Activated T-helper 2 cell treated with anti-CD3 and anti-CD28 coated beads, Interferon-gamma antibody, Interleukin-2, Interleukin-4, amounts not matched to agents 10 μg/mL and 5 μg/mL and 100 μg/mL, durations not matched to agents 14 hours and 24 hours and 36 hours (primary cell): ENCODE data around the gene MTPN. TPM values are rescaled to one million over a fixed set of nuclear protein-coding genes. Genes with fewer than 3 reads are reported as not detected.

ENCODE experiments used
- DNase-seq: peaks from one replicate; pipeline ENCODE4 v3.0.0; 2021; ENCODE audit warnings: low spot score
- H3K27ac Mint-ChIP-seq: one replicate; pipeline ENCODE4 v1.8.0; 2021; ENCODE audit warnings: mixed read lengths
- H3K27me3 Mint-ChIP-seq: one replicate; pipeline ENCODE4 v1.8.0; 2021; ENCODE audit warnings: low read depth, mixed read lengths
- H3K36me3 Mint-ChIP-seq: one replicate; pipeline ENCODE4 v1.8.0; 2021; ENCODE audit warnings: low read depth, mixed read lengths
- H3K4me1 Mint-ChIP-seq: one replicate; pipeline ENCODE4 v1.8.0; 2021; ENCODE audit warnings: low read depth, mixed read lengths
- H3K4me3 Mint-ChIP-seq: one replicate; pipeline ENCODE4 v1.8.0; 2021; ENCODE audit warnings: low read depth, mild to moderate bottlenecking, moderate library complexity, mixed read lengths
- H3K9me3 Mint-ChIP-seq: one replicate; pipeline ENCODE4 v1.8.0; 2021; ENCODE audit warnings: mixed read lengths
- intact Hi-C: fragments of 100-400 bp; cut with micrococcal nuclease; formaldehyde crosslinking; loops from one replicate; pipeline ENCODE4 v1.15.1; 2023
- total RNA-seq: library from RNA; stranded (reverse); gene quantifications from 2 replicates; pipeline ENCODE4 v1.2.3, GENCODE V29; 2022

MTPN gene
- total RNA-seq, 1 donor from 2014 or later: 113 TPM

DNA sequence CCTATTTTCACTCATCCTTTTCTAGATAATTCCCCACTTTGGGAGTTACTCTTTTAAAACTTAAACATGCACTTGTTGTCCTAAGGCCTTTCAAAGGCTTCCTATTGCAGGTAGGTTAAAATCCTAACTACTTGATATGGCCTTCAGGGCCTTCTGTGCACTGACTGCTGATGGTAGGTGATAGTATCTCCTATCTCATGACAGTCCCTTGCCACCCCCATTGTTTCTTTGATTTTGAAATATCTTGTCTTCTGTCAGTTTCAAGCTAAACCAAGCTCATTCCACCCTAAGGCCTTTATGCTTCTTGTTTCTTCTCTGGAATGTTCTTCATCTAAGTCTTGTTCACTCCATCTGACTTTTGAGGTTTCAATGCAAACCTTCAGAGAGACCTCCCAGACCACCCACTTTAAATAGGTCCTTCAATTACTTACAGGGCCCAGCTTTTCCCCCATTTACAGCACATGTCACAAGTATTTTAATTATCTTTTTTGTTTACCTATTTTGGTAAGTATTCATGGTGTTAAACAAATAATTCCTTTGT is 2.4 kb upstream of the MTPN start:
- H3K4me1 Mint-ChIP-seq: peaks cover 55% of the 10 kb centered on the region
- peaks cover 8% of the 10 kb centered on the region for H3K36me3 Mint-ChIP-seq
- H3K4me3 Mint-ChIP-seq: no peak overlapping the region
- DNase-seq: no peak
- H3K27ac Mint-ChIP-seq: no peak overlapping the region
- intact Hi-C loops: loop anchor here (1.0 to 10.0 kb wide), 7 partner anchors 15 to 1525 kb away; partner anchors contain the start of genes AKR1B1, CNOT4 and WDR91
- no peaks in the 10 kb centered on the region for H3K27me3 Mint-ChIP-seq
- H3K9me3 Mint-ChIP-seq: no peaks in the 10 kb centered on the region

GRCh38 chr7:135978624-135979023 is 1.5 kb upstream of the MTPN start:
- no peak overlapping the region for H3K4me3 Mint-ChIP-seq
- peaks cover 11% of the 10 kb centered on the region for H3K36me3 Mint-ChIP-seq
- intact Hi-C loops: loop anchor here (5.0 to 10.0 kb wide), 3 partner anchors 46 to 1524 kb away; partner anchors contain the start of genes AKR1B1 and WDR91
- DNase-seq: no peak
- no peak overlapping the region for H3K27ac Mint-ChIP-seq
- peaks cover 58% of the 10 kb centered on the region for H3K4me1 Mint-ChIP-seq
- H3K27me3 Mint-ChIP-seq: no peaks in the 10 kb centered on the region
- no peaks in the 10 kb centered on the region for H3K9me3 Mint-ChIP-seq

- Mint-ChIP-seq H3K4me3 (peak overlapping the region; percentile 88), H3K4me1 (peaks cover 62% of the 10 kb centered on the region), H3K27me3 (no peaks in the 10 kb centered on the region), H3K27ac (peak overlapping the region; percentile 76), H3K36me3 (peaks cover 16% of the 10 kb centered on the region), H3K9me3 (no peaks in the 10 kb centered on the region)
- no peak for DNase-seq
- intact Hi-C loops: loop anchor here (1.0 to 10.0 kb wide), 5 partner anchors 45 to 1523 kb away; partner anchors contain the start of genes AKR1B1, STMP1 and WDR91
These were observed 545 bp upstream of the MTPN start for GRCh38 chr7:135977742-135978066.

- peaks cover 24% of the 10 kb centered on the region for H3K36me3 Mint-ChIP-seq
- H3K27ac Mint-ChIP-seq: peak overlapping the region; percentile 76
- no peaks in the 10 kb centered on the region for H3K9me3 Mint-ChIP-seq
- peak; percentile 16 for DNase-seq
- H3K4me3 Mint-ChIP-seq: peak overlapping the region; percentile 88
- H3K27me3 Mint-ChIP-seq: no peaks in the 10 kb centered on the region
- intact Hi-C loops: loop anchor here (1.0 to 10.0 kb wide), 5 partner anchors 44 to 1522 kb away; partner anchors contain the start of genes AKR1B1, STMP1 and WDR91
- H3K4me1 Mint-ChIP-seq: peaks cover 53% of the 10 kb centered on the region
These were observed 700 bp downstream of the MTPN start for GRCh38 chr7:135976312-135977006.

GRCh38 chr7:135975166-135975565 is 2.0 kb downstream of the MTPN start:
- intact Hi-C loops: loop anchor here (5.0 to 10.0 kb wide), 3 partner anchors 43 to 1520 kb away; partner anchors contain the start of genes AKR1B1 and WDR91
- H3K27ac Mint-ChIP-seq: no peak overlapping the region
- no peaks in the 10 kb centered on the region for H3K27me3 Mint-ChIP-seq
- no peaks in the 10 kb centered on the region for H3K9me3 Mint-ChIP-seq
- peak overlapping the region; percentile 88 for H3K4me3 Mint-ChIP-seq
- peaks cover 46% of the 10 kb centered on the region for H3K4me1 Mint-ChIP-seq
- peaks cover 28% of the 10 kb centered on the region for H3K36me3 Mint-ChIP-seq
- no peak for DNase-seq

- Mint-ChIP-seq H3K36me3 (peaks cover 33% of the 10 kb centered on the region), H3K27ac (peak overlapping the region; percentile 26), H3K4me3 (peak overlapping the region; percentile 50), H3K27me3 (no peaks in the 10 kb centered on the region), H3K9me3 (no peaks in the 10 kb centered on the region), H3K4me1 (peaks cover 46% of the 10 kb centered on the region)
- DNase-seq: no peak
- intact Hi-C loops: loop anchor here (5.0 to 10.0 kb wide), 3 partner anchors 42 to 1520 kb away; partner anchors contain the start of genes AKR1B1 and WDR91
These were observed 2.5 kb downstream of the MTPN start for GRCh38 chr7:135974667-135975066.

GRCh38 chr7:135971366-135971725 is 5.8 kb downstream of the MTPN start:
- Mint-ChIP-seq H3K27me3 (no peaks in the 10 kb centered on the region), H3K4me3 (no peak overlapping the region), H3K4me1 (peaks cover 56% of the 10 kb centered on the region), H3K27ac (no peak overlapping the region), H3K9me3 (no peaks in the 10 kb centered on the region), H3K36me3 (peaks cover 59% of the 10 kb centered on the region)
- intact Hi-C loops: loop anchor here (10.0 kb wide), 1 partner anchor 1517 kb away; the partner anchor contains the start of gene AKR1B1
- no peak for DNase-seq

DNA sequence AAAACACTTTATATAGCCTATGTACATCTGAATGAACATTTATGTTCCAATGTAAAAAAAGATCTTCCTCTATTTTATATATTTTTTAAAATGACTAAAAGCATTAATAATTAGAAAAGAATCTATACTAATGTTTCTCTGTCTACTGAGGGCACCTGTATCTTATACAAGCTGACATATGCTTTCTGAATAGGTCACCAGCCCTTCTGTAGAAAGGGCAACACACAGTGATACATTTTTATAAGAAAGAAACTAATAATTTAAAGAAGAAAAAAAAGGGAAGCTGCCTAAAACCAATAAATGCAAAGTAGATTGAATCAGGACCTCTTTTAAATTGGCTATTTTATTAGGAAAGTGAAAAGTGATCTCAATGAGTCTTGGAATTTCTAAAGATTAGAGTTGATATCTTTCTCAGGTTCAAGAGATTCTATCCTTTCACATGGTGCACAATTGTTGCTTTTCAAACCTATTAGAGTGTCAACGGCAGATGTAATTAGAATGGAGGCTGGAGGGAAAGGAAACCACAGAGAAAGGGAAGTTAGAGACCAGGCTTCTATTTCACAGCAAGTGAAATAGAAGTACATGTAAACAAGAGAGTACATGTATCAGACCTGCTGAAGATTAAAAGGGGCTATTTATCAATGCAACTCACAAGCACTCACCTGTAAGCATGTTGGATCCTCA is 6.3 kb downstream of the MTPN start:
- Mint-ChIP-seq H3K27ac (no peak overlapping the region), H3K4me3 (no peak overlapping the region)

DNA sequence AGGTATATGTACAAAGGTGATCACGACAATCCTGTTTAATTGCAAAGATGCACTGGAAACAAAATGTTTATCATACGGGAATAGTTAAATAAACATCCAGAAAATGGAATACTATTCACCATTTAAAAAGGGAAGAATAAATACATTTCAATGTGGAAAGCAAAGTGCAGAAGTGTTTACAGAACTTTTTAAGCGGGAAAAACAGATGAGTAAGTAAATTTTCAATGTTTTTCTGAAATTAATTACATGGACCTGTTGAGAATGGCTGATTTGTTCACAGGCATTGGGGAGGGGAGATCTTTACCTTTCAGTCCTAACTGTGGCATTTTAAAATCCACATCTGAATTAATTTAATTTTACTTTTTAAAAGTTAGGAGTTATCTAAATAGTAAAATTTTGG is 7.1 kb downstream of the MTPN start:
- H3K27me3 Mint-ChIP-seq: no peaks in the 10 kb centered on the region
- no peaks in the 10 kb centered on the region for H3K9me3 Mint-ChIP-seq
- peaks cover 56% of the 10 kb centered on the region for H3K36me3 Mint-ChIP-seq
- no peak overlapping the region for H3K4me3 Mint-ChIP-seq
- H3K27ac Mint-ChIP-seq: no peak overlapping the region
- DNase-seq: no peak
- intact Hi-C loops: loop anchor here (10.0 kb wide), 1 partner anchor 1515 kb away; the partner anchor contains the start of gene AKR1B1
- H3K4me1 Mint-ChIP-seq: peaks cover 54% of the 10 kb centered on the region

More for the DNA sequence above, 6.3 kb downstream of the MTPN start:
- Mint-ChIP-seq H3K9me3 (no peaks in the 10 kb centered on the region), H3K36me3 (peaks cover 56% of the 10 kb centered on the region), H3K4me1 (peaks cover 53% of the 10 kb centered on the region), H3K27me3 (no peaks in the 10 kb centered on the region)
- DNase-seq: no peak
- intact Hi-C loops: loop anchor here (10.0 kb wide), 1 partner anchor 1516 kb away; the partner anchor contains the start of gene AKR1B1

DNA sequence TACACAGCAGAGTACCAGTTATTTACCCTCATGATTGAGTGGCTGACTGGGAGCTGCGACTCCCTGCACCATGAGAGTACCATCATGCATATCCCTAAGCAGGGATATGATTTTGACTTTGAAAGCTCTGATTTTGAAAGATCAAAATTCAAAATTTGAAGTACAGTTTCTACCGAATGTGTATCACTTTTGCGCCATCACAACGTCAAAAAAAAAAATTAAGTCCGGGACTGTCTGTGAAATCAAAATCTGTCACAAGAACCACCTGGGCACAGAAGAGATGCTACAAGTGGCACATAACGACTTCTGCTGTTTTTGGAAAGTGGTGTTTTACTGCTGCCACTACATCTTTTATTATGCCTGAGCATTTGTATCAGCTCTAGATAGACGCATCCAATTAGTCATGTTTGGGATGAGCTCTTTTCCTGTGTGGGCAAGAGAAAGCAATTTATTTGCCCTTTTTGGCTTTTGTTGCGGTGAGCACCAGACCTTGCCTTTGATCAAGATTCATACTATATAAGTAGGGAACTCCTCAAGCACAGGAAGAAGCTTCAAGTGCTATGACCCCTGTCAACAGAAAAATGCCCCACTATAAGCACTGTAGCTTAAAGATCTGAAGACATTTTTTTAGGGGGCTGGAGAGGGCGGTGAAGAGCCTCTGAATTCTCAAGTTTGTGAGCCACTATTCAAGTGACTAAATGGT is 10.7 kb downstream of the MTPN start:
- Mint-ChIP-seq H3K27ac (no peak overlapping the region), H3K4me1 (peaks cover 46% of the 10 kb centered on the region), H3K27me3 (no peaks in the 10 kb centered on the region), H3K4me3 (no peak overlapping the region), H3K9me3 (no peaks in the 10 kb centered on the region), H3K36me3 (peaks cover 35% of the 10 kb centered on the region)
- intact Hi-C loops: no loop called here
- no peak for DNase-seq

DNA sequence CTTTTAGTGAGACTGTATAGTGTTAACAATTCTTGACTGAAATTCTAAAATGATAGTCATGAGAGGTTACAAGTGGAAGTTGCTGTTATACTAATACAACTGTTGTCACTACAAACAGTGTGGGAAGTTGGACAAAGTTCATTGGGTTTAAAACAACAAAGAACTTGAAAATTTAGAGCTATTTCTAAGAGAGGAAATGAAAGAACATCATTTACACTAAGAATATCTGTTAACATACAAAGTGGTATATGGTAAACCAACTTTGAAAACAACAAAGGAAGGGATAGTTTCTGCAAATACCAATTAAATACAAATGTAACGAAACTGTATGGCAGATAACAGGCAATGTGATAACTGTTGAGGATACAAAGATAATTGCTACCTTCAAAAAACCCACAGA is 11.6 kb downstream of the MTPN start:
- DNase-seq: no peak
- Mint-ChIP-seq H3K36me3 (peaks cover 34% of the 10 kb centered on the region), H3K4me1 (peaks cover 42% of the 10 kb centered on the region), H3K27me3 (no peaks in the 10 kb centered on the region), H3K4me3 (no peak overlapping the region), H3K27ac (no peak overlapping the region), H3K9me3 (no peaks in the 10 kb centered on the region)
- intact Hi-C loops: no loop called here

DNA sequence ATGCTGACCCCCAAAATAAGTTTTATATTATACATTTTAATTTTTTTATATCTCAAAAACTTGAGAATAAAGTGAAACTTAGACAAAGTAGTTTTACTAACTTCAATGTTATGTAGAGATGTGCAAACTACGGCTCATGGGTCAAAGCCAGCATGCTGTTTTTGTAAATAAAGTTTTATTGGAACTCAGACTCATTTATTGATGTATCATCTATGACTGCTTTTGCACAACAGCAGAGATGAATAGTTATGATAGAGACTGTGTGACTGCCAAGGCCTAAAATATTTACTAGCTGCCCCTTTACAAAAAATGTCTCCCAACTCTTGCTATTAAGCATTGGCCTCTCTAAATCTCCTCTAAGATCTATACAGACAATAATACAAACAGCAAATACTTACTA is 12.4 kb downstream of the MTPN start:
- Mint-ChIP-seq H3K27me3 (no peaks in the 10 kb centered on the region), H3K27ac (no peak overlapping the region), H3K9me3 (no peaks in the 10 kb centered on the region), H3K4me3 (no peak overlapping the region), H3K4me1 (peaks cover 38% of the 10 kb centered on the region), H3K36me3 (peaks cover 33% of the 10 kb centered on the region)
- intact Hi-C loops: no loop called here
- no peak for DNase-seq
